NCI-H345 treated with DMSO at 0.1 percent for 48 hours (cell line): Measurements from ENCODE around the gene DHDH.
"Not testable (repeated sequence)": the region's sequence is repeated elsewhere in the genome, so short reads cannot be mapped to it uniquely, and the experiment has no call there.

Source experiments
- DNase-seq: peaks from one replicate; lab custom pipeline; 2025; ENCODE audit not compliant: unreplicated experiment; lab: John Stamatoyannopoulos, UW

DHDH gene

GRCh38 chr19:48933382-48933932 lies at the start of gene DHDH:
TSS of gene DHDH (plus strand) at chr19:48933699. CDS start at chr19:48933722, 23 bp downstream.
- DNase-seq: peak; percentile 69

- no peak for DNase-seq
Observed at GRCh38 chr19:48883726-48884125, 49.8 kb upstream of the DHDH start.

GRCh38 chr19:48887861-48888612 lies 45.5 kb upstream of the DHDH start:
- no peak for DNase-seq

- not testable (repeated sequence) for DNase-seq
Observed at GRCh38 chr19:48889496-48889895, 44.0 kb upstream of the DHDH start.

- DNase-seq: no peak
Observed at GRCh38 chr19:48890551-48890950, 42.9 kb upstream of the DHDH start.

- no peak for DNase-seq
Observed at GRCh38 chr19:48895226-48895625, 38.3 kb upstream of the DHDH start.

- DNase-seq: no peak
Observed at GRCh38 chr19:48896191-48896720, 37.2 kb upstream of the DHDH start.

GRCh38 chr19:48897181-48897580 lies 36.3 kb upstream of the DHDH start:
- no peak for DNase-seq

GRCh38 chr19:48899386-48899749 lies 34.1 kb upstream of the DHDH start:
- not testable (repeated sequence) for DNase-seq

- DNase-seq: peak; percentile 69
Observed at GRCh38 chr19:48899781-48900476, 33.6 kb upstream of the DHDH start, which contains the start of gene NUCB1. TSS of gene NUCB1 (plus strand) at chr19:48900312. CDS start at chr19:48900797, 485 bp downstream.

GRCh38 chr19:48900477-48901406 lies 32.8 kb upstream of the DHDH start:
- no peak for DNase-seq

- DNase-seq: not testable (repeated sequence)
Observed at GRCh38 chr19:48902291-48902690, 31.2 kb upstream of the DHDH start.

- DNase-seq: not testable (repeated sequence)
Observed at GRCh38 chr19:48903788-48904187, 29.7 kb upstream of the DHDH start.

GRCh38 chr19:48905664-48906063 lies 27.8 kb upstream of the DHDH start:
- DNase-seq: no peak

GRCh38 chr19:48906324-48906723 lies 27.2 kb upstream of the DHDH start:
- no peak for DNase-seq

- DNase-seq: no peak
Observed at GRCh38 chr19:48907671-48908070, 25.8 kb upstream of the DHDH start.

GRCh38 chr19:48909424-48910077 lies 23.9 kb upstream of the DHDH start:
- DNase-seq: not testable (repeated sequence)

- no peak for DNase-seq
Observed at GRCh38 chr19:48910803-48911202, 22.7 kb upstream of the DHDH start.

GRCh38 chr19:48913114-48913889 lies 20.2 kb upstream of the DHDH start:
- DNase-seq: no peak
